K562 (cell line): ENCODE results near the gene RAD50.

Source experiments
- CBX3 ChIP-seq, 2 experiments: IDR thresholded peaks; 1 replicate in 1 of 2; 2 replicates in 1 of 2; pipeline ENCODE4 v1.6.1; 2012; ENCODE audit warnings: inconsistent platforms in 2 of 2, low read length in 2 of 2, borderline replicate concordance in 1 of 2, control low read depth in 1 of 2
- FOXM1 ChIP-seq, 2 experiments: fragments of 450-650 bp in 1 of 2; sonication (generic) in 1 of 2; formaldehyde crosslinking in 1 of 2; IDR thresholded peaks; 2 replicates each; pipeline versions ENCODE4 v1.6.1 to v1.9.0; 2017 to 2022; ENCODE audit warnings: low read depth in 2 of 2, mild to moderate bottlenecking in 2 of 2, missing genetic modification reagents in 1 of 2, moderate library complexity in 1 of 2
- MEF2A ChIP-seq: IDR thresholded peaks from 2 replicates; pipeline ENCODE4 v1.6.1; 2011; ENCODE audit warnings: low read depth, mild to moderate bottlenecking, low read length, moderate library complexity; ENCODE audit not compliant: control insufficient read depth
- PCBP2 ChIP-seq: fragments of 200-400 bp; formaldehyde crosslinking; IDR thresholded peaks from 2 replicates; pipeline ENCODE4 v1.6.1; 2018; ENCODE audit warnings: low read length, low read depth, mild to moderate bottlenecking, moderate library complexity; ENCODE audit not compliant: poor library complexity, severe bottlenecking
- PML ChIP-seq: IDR thresholded peaks from 2 replicates; pipeline ENCODE4 v1.6.1; 2012; ENCODE audit warnings: low read length, inconsistent platforms
- POU5F1 ChIP-seq: fragments of 150-350 bp; IDR thresholded peaks from 2 replicates; pipeline ENCODE4 v1.6.1; 2014; ENCODE audit warnings: borderline replicate concordance, low read length, low read depth, mild to moderate bottlenecking; ENCODE audit not compliant: partially characterized antibody
- SAP30 ChIP-seq: fragments of 200-600 bp; sonication (generic); IDR thresholded peaks from 2 replicates; pipeline ENCODE4 v1.6.1; 2012; ENCODE audit warnings: borderline replicate concordance, low read depth, mild to moderate bottlenecking, moderate library complexity, low read length, control low read depth, inconsistent platforms; ENCODE audit not compliant: insufficient read depth, poor library complexity, severe bottlenecking
- TOE1 ChIP-seq, 2 experiments: fragments of 450-650 bp in 1 of 2; sonication (generic) in 1 of 2; formaldehyde crosslinking in 1 of 2; IDR thresholded peaks; 2 replicates each; pipeline versions ENCODE4 v1.7.1 to v1.8.0; 2016 to 2022; ENCODE audit warnings: borderline replicate concordance in 2 of 2, mild to moderate bottlenecking in 2 of 2, antibody characterized with exemption in 1 of 2, inconsistent platforms in 1 of 2, low read depth in 1 of 2, missing genetic modification reagents in 1 of 2, moderate library complexity in 1 of 2
- U2AF2 ChIP-seq: fragments of 200-400 bp; formaldehyde crosslinking; optimal IDR thresholded peaks from 2 replicates; pipeline ENCODE3; 2017; ENCODE audit warnings: low read depth, mild to moderate bottlenecking, low read length
- ZBTB1 ChIP-seq: sonication (generic); formaldehyde crosslinking; IDR thresholded peaks from 2 replicates; pipeline ENCODE4 v1.8.1; 2023; ENCODE audit warnings: missing genetic modification reagents, low read depth, mild to moderate bottlenecking, borderline replicate concordance
- ZEB2 ChIP-seq: fragments of 450-650 bp; IDR thresholded peaks from 2 replicates; pipeline ENCODE4 v1.6.1; 2016
- ZNF165 ChIP-seq: fragments of 250-450 bp; sonication (Bioruptor Pico); IDR thresholded peaks from 2 replicates; pipeline ENCODE4 v1.4.0; 2020; ENCODE audit warnings: borderline replicate concordance
- TF ChIP-seq, protein P1 (sequence below): sonication (generic); formaldehyde crosslinking; IDR thresholded peaks from 2 replicates; pipeline ENCODE4 v1.4.0; 2020; ENCODE audit warnings: mild to moderate bottlenecking, missing genetic modification reagents
- TF ChIP-seq, protein P2 (sequence below), 3 experiments: IDR thresholded peaks in 2 of 3; conservative IDR thresholded peaks in 1 of 3; 2 replicates each; pipeline ENCODE4 v1.5.1; 2011 to 2012; ENCODE audit warnings: low read length in 3 of 3, mild to moderate bottlenecking in 3 of 3, control low read depth in 2 of 3, improper control_type of control experiment in 1 of 3, inconsistent platforms in 1 of 3, low read depth in 1 of 3, mixed read lengths in 1 of 3, moderate library complexity in 1 of 3; ENCODE audit not compliant: insufficient read depth in 2 of 3

DNA sequence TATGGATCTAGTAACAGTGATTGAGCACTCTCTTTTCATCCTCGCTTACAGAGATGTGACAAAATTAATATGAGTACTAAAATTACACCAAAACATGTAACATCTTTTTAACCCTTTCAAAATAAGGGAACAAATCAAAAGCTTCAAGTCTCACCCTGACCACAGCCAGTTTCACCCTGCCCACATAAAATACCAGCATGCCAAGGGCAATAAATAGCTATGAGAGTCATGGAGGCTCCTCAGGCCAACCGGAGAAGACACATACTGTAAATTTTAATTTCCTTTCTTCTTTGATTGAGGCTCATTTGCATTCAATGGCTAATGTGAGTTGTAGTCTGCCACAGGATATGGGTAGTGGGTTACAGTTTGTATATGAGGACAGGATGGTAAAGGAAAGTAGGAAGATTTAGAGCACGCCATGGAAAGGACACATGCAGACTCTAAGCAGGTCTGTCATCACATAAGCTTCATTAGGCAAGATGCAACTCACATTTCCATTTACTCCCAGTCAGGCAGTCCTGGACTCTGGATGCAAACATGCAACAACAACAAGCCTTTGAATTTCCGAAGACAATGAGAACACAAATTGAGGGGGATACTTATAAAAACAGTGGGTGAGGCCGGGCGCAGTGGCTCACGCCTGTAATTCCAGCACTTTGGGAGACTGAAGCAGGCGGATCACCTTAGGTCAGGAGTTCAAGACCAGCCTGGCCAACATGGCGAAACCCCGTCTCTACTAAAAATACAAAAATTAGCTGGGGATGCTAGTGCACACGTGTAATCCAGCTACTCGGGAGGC, 128.3 kb downstream of the RAD50 start:
- TF ChIP-seq ZBTB1 (CRISPR knock-in tag), result no peak
- no peak for TF ChIP-seq POU5F1
- TF ChIP-seq, protein P1, sequence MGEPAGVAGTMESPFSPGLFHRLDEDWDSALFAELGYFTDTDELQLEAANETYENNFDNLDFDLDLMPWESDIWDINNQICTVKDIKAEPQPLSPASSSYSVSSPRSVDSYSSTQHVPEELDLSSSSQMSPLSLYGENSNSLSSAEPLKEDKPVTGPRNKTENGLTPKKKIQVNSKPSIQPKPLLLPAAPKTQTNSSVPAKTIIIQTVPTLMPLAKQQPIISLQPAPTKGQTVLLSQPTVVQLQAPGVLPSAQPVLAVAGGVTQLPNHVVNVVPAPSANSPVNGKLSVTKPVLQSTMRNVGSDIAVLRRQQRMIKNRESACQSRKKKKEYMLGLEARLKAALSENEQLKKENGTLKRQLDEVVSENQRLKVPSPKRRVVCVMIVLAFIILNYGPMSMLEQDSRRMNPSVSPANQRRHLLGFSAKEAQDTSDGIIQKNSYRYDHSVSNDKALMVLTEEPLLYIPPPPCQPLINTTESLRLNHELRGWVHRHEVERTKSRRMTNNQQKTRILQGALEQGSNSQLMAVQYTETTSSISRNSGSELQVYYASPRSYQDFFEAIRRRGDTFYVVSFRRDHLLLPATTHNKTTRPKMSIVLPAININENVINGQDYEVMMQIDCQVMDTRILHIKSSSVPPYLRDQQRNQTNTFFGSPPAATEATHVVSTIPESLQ (CRISPR knock-in tag), result no peak
- no peak for TF ChIP-seq FOXM1 (IDR thresholded peaks at IDR 0.05; ENCODE audit: low read depth)
- TF ChIP-seq FOXM1 (CRISPR knock-in tag; IDR thresholded peaks at IDR 0.05; ENCODE audit: low read depth), result no peak
- no peak for TF ChIP-seq MEF2A
- TF ChIP-seq, protein P2, sequence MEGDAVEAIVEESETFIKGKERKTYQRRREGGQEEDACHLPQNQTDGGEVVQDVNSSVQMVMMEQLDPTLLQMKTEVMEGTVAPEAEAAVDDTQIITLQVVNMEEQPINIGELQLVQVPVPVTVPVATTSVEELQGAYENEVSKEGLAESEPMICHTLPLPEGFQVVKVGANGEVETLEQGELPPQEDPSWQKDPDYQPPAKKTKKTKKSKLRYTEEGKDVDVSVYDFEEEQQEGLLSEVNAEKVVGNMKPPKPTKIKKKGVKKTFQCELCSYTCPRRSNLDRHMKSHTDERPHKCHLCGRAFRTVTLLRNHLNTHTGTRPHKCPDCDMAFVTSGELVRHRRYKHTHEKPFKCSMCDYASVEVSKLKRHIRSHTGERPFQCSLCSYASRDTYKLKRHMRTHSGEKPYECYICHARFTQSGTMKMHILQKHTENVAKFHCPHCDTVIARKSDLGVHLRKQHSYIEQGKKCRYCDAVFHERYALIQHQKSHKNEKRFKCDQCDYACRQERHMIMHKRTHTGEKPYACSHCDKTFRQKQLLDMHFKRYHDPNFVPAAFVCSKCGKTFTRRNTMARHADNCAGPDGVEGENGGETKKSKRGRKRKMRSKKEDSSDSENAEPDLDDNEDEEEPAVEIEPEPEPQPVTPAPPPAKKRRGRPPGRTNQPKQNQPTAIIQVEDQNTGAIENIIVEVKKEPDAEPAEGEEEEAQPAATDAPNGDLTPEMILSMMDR (IDR thresholded peaks at IDR 0.05 in 2 of 3, conservative IDR thresholded peaks at IDR 0.05 in 1 of 3; ENCODE audit: insufficient read depth in 2 of 3, low read depth in 1 of 3, low read length in 3 of 3), result no peak
- TF ChIP-seq PML, result no peak
- no peak for TF ChIP-seq SAP30
- TF ChIP-seq TOE1 (IDR thresholded peaks at IDR 0.05; ENCODE audit: borderline replicate concordance), result no peak
- TF ChIP-seq TOE1 (CRISPR knock-in tag; IDR thresholded peaks at IDR 0.05; ENCODE audit: borderline replicate concordance, low read depth), result no peak
- TF ChIP-seq PCBP2, result no peak
- TF ChIP-seq ZNF165 (CRISPR knock-in tag), result no peak
- no peak for TF ChIP-seq ZEB2
- no peak for TF ChIP-seq CBX3 (IDR thresholded peaks at IDR 0.05; ENCODE audit: borderline replicate concordance in 1 of 2, low read length in 2 of 2)
- no peak for TF ChIP-seq U2AF2
